ENCODE measurements around the gene RNASEL.

RNASEL gene

DNA sequence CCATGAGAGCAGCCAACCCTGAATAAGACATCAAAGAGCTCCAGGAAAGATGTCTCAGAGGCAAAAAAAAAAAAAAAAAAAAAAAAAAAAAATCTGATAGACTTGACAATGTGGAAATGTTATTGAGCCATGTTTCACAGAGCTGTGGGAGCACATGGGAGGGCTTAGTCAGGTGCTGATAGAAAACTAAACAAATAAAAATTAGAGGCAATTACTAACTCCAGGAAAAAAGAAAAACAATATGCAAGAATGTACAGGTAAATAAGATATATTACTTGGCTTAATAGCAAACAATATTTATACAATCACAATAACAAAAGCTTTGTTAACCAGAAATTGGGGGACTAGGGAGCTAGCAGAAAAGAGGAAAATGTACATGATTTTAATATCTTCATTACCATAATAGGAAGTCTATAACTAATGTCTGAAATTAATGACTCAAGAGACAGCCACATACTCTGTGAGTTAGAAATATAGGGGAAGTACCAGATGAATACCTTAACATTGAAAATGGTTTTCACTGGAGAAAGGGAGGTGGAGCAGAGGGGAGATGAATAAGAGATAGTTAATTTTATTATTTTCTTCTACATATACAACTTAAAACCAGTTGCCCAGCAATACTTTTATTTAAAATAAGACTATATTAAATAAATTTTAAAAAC lies 32.0 kb upstream of the RNASEL start:
- DNase-seq = no peak

DNA sequence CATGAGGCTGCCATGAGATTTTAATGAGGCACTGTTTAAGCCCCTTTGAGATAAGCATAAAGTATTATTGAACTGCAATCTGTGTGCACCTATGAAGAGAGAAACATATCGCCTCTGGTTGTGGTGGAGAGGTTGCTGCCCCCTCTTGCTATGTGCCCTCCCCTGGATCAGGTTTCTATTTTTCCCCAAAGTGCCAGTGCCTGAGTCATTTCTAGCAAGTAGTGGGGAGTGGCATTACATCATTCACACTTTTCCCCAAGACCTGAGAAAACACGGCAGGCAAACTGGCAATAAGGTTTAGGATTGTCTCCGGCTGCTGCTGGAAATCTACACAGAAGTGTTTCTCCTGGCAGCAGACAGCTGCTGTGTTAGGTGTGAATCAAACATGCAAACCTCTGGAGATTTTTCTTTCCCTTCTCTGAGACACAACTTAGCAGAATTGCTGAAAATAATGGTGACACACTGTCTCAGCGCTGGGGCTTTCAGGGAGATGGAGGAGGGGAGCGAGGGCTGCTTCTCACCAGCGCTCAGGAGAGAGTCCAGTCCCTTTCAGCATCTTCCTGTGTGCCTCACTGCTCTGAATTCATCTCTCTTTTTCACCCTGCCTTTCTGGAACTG lies 28.8 kb upstream of the RNASEL start:
- DNase-seq = no peak

DNA sequence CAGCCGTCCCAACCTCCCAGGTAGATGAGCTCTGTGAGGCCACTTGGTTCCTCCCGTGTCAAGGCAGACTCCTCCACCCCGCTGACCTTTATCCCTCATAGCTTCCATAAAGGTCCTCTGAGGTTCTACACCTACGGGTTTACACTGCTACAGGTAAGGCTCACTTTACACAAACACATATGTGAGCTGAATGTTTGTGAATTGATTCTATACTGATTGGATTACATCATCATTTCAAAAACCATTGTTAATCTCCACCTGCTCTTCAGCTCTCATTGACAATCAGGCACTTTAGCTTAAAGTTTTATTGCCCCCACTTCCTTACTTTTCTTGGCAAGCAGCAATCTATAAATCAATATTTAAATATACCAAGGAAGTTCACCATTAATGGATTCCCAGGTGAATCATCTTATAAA lies 28.0 kb upstream of the RNASEL start:
- no peak for DNase-seq

DNA sequence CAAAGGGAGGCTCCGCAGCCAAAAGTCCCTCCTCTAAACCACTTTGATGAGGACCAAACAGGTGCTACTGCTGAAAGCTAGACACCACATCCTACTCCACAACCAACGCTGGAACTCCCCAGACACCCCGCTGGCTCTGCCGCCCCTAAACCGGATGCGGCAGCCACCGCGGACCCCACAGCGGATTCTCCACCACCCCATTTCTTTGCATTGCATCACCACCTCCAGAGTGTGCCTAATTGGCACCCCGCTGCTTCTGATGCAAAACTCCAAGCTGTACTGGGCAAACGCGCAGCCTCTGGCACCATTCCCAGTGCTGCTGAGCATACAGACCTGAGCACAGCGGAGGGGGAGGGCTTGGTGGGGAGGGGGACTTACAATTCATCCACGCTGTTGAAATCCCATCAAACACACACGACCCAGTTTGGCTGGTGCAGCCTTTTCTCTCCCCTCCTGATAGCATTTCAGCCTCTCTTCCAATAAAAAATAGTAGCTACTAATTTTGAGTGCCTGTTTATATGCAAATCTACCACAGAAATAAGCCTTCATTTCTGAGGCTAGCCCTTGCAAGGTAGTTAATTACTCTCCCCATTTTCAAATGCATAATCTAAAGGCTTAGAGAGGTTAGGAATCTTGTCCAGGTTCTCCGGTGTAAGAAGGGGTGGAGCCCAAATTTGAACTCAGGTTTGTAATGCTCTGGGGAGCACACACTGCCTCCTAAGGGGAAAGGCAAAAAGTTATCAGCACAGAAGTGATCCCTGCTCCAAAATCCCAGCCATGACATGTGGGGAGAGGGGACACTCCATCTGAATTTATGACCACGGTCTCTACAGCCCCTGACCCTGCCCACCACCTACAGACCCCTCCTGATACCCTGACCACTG lies 27.3 kb upstream of the RNASEL start:
- peak; percentile 97 for DNase-seq

DNA sequence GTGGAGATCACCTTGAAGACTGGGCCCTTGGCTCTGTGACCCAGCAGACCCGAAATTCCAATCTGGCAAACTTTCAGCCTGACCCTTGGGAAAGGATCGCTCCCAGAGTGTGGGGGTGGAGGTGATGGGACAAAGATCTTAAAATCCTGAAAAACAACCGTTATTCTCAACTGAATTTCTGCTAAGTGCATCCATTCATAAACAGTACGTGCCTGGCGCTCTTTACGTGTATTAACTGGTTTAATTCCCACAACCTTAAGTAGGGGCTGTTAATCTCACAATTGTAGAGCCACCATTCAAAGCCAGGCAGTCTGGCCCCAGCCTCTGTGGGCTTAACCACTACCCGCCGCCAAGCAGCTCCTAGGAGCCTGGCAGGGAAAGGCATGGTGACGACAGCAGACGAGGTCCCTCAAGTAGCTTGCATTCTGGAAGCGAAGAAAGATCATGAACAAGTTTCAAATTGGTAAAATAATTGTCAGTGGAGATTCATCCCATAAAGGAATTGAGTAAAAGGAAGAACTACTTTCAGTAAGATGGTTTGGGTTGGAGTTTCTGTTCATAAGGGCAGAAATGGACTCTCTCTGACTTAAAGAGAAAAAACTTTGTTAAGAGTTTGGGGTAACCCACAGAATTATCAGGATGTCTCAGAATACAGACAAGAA lies 26.5 kb upstream of the RNASEL start:
- peak; percentile 42 for DNase-seq

DNA sequence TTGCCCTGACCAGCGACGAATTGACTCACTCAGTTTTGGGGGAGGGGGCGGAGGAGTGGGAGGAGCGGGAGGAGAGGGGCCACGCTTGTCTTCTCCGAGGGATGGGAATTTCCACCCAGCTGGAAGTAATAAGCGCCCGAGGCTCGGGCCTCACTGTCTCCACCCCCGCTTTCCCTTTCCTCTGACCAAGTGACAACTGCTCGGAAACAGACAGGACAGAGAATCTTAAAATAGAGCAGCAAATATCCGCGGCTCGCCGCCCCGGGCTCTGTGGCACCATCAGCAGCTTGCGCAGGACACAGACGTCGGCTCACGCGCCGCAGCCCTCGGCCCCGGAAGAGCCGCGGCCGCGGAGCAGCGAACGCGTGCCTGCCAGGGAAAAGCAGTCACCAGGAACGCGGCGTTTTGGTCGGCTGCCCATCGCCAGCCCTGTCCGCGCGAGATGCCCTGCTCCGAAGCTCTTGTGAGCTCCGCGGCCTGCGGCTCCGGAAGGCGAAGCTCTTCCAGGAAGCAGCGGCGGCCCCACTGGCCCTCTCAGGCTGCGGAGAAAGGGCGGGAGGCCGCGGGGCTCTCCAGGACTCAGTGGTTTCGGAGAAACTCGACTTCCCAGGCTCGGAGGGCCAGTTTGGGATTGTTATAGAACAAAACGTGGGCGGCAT lies 25.9 kb upstream of the RNASEL start:
- peak; percentile 75 for DNase-seq

DNA sequence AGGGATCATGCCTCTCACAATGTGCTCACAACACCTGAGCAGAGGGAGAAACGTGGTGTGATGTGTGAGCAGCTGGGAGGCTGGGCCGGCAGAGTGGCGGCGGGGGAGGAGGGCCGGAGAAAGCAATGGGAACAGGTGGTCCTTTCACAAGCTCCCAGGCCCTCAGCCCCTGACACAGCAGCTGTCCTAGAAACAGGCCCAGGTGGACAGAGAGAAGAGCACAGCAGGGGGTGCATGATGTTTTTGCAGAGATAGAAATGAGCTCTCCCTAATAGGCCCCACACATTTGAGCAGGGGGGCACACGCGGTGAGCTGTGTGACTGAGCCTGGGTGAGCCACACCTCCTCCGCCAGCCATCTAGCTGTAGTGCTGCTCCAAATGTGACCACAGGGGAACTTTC lies 22.7 kb upstream of the RNASEL start:
- DNase-seq = peak; percentile 94

DNA sequence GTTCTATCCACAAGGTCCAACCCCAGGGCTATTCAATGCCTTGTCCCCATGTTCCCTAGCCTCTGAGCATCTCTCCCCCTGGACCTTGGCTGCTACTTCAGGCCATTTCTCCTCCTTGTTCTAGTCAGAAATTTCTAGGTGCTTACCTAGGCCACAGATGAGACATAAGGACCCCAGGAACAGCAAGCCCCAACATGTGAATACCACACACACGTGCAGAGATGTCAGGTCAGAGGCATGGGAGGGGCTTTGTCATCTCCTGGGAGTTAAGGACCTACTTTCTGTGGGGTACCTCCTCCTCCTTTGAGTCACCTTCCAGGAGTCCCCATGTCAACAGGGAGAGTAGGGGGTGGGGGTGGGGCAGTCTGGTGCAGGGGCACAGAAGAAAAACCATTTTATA lies 22.3 kb upstream of the RNASEL start:
- no peak for DNase-seq

DNA sequence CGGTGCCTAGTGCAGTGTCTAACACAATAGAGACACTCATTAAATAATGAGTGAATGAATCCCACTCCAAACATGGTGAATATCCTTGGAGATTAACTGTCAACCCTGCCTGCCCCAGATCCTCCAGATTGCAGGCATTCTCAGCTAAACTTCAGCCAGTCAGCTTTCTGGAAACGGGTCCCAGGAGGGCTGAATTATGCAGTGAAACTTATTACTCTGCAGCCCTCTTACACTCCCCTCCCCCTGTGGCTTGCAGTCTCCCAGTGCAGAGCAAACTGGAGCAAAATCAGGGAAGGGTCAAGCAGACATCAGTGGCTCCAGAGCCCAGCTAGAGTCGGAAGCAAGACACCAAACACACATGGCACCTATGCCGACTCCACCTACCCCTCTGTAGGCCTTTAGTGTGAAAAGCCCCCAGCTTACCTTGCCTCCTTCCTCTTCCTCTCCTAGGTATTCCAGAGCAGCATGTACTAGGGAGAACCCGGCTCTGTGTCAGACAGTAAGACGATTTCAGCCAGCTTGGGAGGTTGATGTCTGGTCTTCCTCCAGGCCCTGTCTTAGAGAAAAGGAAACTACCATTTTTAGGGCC lies 21.6 kb upstream of the RNASEL start:
- no peak for DNase-seq

DNA sequence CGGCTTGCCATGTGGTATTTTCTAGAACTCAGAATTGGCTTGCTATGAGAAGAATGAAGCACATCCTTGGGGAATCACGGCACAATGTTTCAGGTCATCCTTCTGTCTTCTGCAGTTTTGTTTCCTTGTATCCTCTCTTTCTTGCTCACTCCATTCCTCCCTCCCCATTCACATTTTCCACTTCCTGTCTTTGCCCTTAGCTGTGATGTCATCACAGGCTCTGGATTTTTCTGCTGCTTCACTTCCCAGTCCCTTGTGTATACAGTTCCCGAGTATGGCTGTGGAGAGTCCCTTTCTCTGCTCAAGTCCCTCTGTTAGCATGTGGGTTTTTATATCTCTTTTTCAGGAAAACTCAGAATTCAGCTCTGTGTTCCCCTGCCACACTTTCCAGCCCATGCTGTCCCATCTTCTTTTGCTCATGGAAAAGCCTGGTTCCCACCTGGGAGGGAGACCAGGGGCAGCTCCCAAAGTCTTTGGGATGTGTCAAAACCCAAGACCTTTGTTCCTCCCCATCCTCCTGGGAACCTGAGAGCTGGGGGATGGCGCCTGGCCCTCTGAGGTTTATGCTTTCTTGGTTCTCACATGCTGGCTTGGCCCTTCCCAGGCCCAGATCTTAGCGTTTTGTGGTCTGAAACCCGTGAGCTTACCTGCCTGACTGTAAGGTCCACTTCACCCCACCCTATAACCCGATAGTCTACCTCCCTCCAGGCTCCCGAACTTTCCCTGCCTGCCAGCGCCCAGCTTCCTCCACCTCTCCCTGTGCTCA lies 20.0 kb upstream of the RNASEL start:
- DNase-seq = no peak

DNA sequence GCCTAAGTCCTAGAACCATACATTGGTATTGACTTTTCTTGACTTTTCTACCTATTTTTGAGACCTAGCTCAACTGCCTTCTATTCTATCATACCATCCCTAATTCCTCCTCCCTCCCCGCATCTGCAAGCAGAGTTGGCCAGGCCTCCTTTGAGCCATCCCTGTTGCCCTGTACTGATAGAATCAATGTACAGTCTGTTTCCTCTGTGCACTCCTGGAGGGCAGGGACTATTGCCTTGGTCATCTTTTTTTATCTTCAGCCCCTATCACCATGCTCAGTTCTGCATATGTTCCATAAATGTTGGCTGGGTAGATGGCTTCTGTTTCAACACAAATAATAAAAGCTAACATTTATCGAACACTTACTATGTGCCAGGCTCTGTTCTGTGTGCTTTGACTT lies 19.2 kb upstream of the RNASEL start:
- DNase-seq = no peak

DNA sequence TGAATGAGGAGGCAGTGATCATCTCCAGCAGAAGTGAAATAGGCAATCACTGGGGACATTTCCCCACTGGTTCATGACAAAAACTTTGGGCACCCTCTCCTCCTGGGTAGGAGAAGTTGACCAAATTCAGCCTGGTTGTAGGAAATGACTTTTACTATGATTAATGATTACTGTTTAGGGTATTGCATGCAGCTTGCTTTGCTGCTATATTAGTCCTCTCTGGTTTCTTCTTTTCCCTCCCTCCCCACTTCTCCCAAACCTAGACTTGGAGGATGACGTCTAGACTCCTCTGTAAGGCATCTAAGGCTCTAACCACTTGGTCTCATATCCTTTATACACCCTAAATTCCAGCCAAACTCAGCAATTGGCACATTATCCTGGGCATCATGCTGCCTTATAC lies 18.5 kb upstream of the RNASEL start:
- DNase-seq = no peak

DNA sequence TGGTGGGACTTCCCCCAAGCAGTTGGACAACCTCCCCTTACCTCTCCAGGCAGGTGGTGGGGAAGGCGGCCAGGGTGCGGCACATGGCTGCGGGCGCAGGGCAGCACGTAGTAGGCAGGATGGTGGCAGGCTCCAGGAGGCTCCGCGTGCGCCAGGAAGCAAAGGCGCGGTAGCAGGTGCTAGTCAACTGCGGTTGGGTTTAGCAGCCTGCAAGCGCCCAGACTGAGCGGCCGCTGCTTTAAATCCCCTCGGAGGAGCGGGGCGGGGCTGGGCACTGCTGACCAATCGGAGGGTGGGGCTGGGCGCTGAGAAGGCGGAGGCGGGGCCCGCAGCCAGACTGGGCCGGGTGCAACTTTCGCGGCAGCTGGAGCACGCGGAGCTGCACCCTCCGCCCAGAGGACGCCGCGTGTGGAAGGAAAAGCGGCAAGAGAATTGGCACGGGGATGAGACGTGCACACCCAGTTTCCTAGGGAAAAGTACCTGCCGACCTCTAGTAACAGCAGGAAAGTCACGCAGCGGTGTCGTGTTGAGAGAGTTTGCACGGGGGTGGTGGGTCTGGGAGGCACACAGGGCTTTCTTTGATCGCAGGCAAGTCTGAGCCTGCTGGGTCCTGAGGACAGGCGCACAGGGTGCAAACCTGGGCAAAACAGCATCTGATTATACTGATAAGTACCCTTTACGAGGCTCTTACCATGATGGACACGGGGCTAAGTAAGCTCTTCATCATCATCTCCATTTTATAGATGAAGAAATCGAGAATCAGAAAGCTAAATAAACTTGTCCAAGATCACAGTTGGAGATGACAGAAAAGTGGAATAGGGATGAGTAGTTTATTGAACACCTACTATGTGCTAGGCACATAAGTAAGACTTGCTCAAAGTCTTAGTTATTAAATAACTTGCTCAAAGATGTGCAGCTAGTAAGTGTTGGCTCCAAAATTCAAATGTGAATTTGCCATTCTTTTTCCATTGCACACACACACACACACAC lies 15.4 kb upstream of the RNASEL start, which contains the start of gene RGS16:
TSS of gene RGS16 (minus strand) at position 215 of the 990 bp plus-strand sequence. CDS start at position 85, 130 bp downstream.
- DNase-seq = peak; percentile 93

DNA sequence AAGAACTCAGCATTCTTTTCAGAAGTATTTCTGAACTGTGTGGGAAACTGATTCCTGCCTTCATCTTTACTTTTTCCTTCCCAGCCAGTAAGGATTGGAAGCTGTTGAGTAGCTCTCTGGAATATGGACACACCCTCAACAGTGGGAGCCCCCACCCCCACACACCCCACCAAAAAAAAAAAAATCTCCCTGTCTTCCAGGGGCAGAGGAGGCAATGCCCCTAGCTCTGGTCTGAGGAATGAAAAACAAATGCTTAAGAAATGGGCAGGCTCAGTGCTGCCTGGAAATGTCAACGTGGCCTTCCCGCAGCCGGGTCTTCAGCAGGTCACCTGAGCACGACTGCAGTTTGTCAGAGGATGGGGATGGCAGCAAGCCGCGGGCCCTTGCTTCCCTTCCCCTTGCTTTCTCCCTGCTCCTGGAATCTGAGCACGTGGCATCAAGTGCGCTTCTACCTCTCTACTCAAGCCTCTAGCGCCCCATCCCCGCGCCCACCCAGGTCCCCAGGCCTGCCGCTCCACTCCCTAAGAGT lies 14.7 kb upstream of the RNASEL start:
- DNase-seq = no peak

DNA sequence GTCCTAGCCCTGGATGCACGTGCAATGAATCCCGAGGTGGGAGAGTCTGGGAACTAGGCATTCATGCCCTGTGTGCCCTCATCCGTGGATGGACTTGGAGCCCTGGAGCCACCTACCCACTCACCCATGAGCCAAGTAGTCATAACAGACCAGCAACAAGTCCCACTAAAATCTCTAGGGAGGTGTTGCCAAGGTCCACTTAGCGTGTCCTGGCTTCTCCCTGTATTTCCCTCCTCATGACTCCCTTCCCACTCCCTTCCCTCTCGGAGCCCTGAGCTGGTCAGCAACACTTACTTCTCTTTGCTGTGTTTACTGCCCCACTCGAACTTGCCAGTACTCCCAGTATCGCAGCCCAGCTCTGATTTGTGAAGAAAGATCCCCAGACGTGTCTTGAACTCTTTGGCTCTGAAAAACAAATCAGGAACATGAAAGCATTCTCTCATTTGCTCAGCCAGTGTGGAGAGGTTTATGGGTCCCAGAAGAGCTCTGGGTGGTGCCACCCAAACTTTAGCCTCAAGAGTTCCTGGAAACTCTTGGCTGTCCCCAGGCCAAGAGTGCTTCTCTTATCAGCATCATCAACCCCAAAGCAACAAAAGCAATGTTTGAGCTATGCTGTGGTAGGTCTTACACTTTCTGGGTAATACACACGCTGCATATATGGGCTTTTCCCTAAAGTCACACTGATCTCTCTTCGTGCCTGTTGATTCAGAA lies 14.0 kb upstream of the RNASEL start:
- DNase-seq = no peak

DNA sequence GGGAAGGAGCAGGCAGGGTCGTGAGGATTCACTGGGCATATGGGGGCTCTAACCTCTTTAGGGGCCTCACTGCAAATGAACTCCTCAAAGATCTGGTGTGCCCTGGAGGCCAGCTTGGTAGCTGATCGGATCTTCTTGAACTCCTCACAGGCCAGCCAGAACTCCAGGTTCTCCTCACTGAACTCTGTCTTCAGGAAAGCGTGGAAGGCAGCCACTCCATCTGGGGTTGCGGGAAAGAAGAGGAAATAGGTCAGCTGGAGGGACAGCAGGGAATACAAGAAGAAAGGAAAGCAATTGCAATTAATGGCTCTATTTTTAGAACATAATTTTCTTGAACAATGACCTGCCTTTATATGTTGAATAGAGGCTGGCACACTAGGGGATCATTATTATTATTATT lies 12.9 kb upstream of the RNASEL start:
- DNase-seq = no peak

DNA sequence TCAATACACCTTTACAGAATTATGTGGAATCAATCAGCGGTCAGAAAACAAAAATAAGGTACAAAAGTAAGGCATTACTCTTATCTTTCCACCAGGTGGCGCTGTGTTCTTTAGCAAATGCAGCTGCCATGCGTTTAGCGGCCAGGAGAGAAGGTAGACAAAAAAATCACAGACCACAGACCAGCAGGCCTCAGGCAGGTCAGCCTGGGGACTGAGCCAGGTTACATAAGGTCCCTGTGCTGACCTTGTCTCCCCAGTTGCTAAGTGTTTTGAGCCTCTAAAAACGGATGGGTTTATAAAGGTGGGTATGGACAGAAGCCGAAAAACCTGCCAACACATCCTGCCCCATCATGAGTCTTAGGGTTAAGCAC lies 12.3 kb upstream of the RNASEL start:
- DNase-seq = peak; percentile 79

DNA sequence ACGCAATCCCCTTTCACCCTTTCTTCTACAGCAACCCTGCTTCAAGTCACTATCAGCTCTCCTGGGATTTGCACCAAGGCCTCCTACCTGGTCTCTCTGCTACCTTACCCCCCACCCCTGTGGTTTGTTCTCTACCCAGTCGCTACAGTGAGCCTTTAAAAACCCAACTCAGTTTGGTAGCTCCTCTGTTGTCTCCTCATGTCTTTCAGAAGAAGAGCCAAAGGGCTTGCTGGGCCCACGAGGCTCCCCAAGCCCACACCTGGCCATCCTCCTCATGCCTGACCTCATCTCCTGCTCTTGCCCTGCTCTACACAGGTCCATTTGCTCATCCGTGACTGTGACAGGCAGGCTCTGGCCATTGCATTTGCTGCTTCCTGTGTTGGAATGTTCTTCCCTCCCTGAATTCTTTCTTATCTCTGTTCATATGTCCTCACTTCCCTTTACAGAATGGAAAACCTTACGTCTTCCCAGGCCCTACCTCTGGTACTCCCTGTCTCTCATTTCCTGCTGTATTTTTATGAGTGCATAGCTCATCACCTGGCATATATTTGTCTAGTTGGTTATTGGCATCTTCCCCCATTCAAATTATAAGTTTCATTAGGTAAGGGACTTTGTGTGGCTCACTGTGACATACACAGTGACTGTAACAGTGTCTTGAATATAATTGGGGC lies 11.8 kb upstream of the RNASEL start:
- DNase-seq = no peak

Measured in COR-L47 (cell line).